A549 (cell line): ENCODE measurements around the gene FAM177B.

Experiments used
- EP300 ChIP-seq, 2 experiments: fragments of >200 bp; sonication (Bioruptor Twin); formaldehyde crosslinking; IDR thresholded peaks; 2 replicates in 1 of 2; 3 replicates in 1 of 2; pipeline ENCODE4 v1.6.1; 2016 to 2017
- PHF8 ChIP-seq: fragments of 200-600 bp; sonication (generic); IDR thresholded peaks from 2 replicates; pipeline ENCODE4 v1.6.1; 2016; ENCODE audit warnings: low read depth, mild to moderate bottlenecking, antibody characterized with exemption, moderate library complexity, borderline replicate concordance
- TF ChIP-seq, protein P1 (sequence below): fragments of >200 bp; sonication (Bioruptor Twin); formaldehyde crosslinking; IDR thresholded peaks from 3 replicates; pipeline ENCODE4 v1.5.1; 2016

DNA sequence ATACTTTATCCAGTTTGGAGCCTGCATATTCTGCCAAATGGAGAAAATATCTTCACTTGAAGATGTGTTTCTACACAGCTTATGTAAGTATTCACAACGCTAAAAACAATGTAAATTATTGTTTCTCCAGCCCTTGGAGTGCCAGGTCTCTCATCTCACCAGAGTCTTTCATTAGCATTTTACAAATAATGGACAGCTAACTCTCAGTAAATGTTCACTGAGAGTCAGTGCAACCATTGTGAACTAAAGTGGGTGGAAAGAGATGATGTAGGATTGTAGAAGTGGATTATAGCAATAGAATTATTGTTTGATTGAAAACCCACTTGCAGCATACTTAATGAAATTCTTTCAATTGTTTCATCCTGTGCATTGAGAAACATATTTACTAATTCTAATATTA lies 8.3 kb upstream of the FAM177B start:
- no peak for TF ChIP-seq PHF8
- TF ChIP-seq EP300 (IDR thresholded peaks at IDR 0.05), result no peak
- TF ChIP-seq, protein P1, sequence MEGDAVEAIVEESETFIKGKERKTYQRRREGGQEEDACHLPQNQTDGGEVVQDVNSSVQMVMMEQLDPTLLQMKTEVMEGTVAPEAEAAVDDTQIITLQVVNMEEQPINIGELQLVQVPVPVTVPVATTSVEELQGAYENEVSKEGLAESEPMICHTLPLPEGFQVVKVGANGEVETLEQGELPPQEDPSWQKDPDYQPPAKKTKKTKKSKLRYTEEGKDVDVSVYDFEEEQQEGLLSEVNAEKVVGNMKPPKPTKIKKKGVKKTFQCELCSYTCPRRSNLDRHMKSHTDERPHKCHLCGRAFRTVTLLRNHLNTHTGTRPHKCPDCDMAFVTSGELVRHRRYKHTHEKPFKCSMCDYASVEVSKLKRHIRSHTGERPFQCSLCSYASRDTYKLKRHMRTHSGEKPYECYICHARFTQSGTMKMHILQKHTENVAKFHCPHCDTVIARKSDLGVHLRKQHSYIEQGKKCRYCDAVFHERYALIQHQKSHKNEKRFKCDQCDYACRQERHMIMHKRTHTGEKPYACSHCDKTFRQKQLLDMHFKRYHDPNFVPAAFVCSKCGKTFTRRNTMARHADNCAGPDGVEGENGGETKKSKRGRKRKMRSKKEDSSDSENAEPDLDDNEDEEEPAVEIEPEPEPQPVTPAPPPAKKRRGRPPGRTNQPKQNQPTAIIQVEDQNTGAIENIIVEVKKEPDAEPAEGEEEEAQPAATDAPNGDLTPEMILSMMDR, result no peak
